ENCODE data around the gene DYRK1B. TPM values are rescaled to one million over a fixed set of nuclear protein-coding genes. Genes with fewer than 3 reads are reported as not detected.
A peak's percentile ranks its signal among the peaks of the same experiment; 100 is the strongest.

Gene DYRK1B
- polyA plus RNA-seq, 1 donor (not counting 4 experiments of a cell fraction or from before 2014, with no cell fraction given), result 4.6 TPM

DNA sequence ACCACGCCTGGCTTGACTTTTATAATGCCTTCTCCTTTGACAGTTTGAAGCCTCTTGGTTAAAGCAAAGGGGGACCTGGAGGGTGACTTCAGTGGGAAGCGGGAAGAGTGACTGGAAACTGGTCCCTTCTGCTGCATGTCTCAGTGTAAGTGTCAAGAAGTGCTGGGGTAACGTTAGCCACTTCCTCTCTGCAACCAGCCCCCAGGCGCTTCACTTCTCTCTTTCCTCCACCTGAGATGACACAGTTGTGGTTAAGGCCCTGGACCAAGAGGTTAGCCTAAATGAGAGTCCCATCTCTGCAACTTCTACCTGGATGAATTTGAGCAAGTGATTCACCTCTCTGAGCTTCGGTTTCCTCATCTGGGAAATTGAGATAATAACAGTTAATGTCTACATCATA is 39.0 kb downstream of the DYRK1B start:
- H3K27ac ChIP-seq (ENCODE audit: control insufficient read depth, insufficient read depth, low read length), result no peak overlapping the region
- no peaks in the 10 kb centered on the region for H3K4me1 ChIP-seq (ENCODE audit: control insufficient read depth, extremely low read depth, insufficient read depth, low read length)
- no peaks in the 10 kb centered on the region for H3K9me3 ChIP-seq (ENCODE audit: control insufficient read depth, low read depth, low read length)
- no peaks in the 10 kb centered on the region for H3K79me2 ChIP-seq (ENCODE audit: control insufficient read depth, insufficient read depth, low read length)
- no peak overlapping the region for H3K4me3 ChIP-seq (ENCODE audit: control insufficient read depth in 2 of 3, extremely low read depth in 1 of 3, insufficient read depth in 2 of 3, low read depth in 1 of 3, low read length in 3 of 3)
- FAIRE-seq (no peak), DNase-seq (ENCODE audit: low read depth, low spot score) (no peak)
- H3K27me3 ChIP-seq (ENCODE audit: control insufficient read depth, extremely low read depth, insufficient read depth, low read length), result peaks cover 4% of the 10 kb centered on the region
- no peak overlapping the region for H3K4me2 ChIP-seq (ENCODE audit: control insufficient read depth, extremely low read depth, insufficient read depth, low read depth, low read length)
- no peaks in the 10 kb centered on the region for H4K20me1 ChIP-seq (ENCODE audit: control insufficient read depth, extremely low read depth, insufficient read depth, low read length)
- no peaks in the 10 kb centered on the region for H3K9me1 ChIP-seq (ENCODE audit: control insufficient read depth, extremely low read depth, insufficient read depth, low read length)
- H3K9ac ChIP-seq (ENCODE audit: control insufficient read depth, extremely low read depth, insufficient read depth, low read length), result no peak overlapping the region
- H3K36me3 ChIP-seq (ENCODE audit: control insufficient read depth in 2 of 2, extremely low read depth in 1 of 2, insufficient read depth in 2 of 2, low read length in 2 of 2), result no peaks in the 10 kb centered on the region
- TF ChIP-seq, protein P1, sequence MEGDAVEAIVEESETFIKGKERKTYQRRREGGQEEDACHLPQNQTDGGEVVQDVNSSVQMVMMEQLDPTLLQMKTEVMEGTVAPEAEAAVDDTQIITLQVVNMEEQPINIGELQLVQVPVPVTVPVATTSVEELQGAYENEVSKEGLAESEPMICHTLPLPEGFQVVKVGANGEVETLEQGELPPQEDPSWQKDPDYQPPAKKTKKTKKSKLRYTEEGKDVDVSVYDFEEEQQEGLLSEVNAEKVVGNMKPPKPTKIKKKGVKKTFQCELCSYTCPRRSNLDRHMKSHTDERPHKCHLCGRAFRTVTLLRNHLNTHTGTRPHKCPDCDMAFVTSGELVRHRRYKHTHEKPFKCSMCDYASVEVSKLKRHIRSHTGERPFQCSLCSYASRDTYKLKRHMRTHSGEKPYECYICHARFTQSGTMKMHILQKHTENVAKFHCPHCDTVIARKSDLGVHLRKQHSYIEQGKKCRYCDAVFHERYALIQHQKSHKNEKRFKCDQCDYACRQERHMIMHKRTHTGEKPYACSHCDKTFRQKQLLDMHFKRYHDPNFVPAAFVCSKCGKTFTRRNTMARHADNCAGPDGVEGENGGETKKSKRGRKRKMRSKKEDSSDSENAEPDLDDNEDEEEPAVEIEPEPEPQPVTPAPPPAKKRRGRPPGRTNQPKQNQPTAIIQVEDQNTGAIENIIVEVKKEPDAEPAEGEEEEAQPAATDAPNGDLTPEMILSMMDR (optimal IDR thresholded peaks at IDR 0.05 in 1 of 3, IDR thresholded peaks at IDR 0.05 in 1 of 3, conservative IDR thresholded peaks at IDR 0.05 in 1 of 3; ENCODE audit: extremely low read depth in 1 of 3, insufficient read depth in 2 of 3, low read length in 3 of 3), result no peak
- TF ChIP-seq EZH2 (IDR thresholded peaks at IDR 0.05; ENCODE audit: low read length), result no peak
- dilution Hi-C loops (cut with MboI; ENCODE audit: extremely low pct_ligation_motif_present, low sequenced_read_pairs), result no loop called here
- no peak overlapping the region for H2AFZ ChIP-seq (ENCODE audit: control insufficient read depth, low read length)

DNA sequence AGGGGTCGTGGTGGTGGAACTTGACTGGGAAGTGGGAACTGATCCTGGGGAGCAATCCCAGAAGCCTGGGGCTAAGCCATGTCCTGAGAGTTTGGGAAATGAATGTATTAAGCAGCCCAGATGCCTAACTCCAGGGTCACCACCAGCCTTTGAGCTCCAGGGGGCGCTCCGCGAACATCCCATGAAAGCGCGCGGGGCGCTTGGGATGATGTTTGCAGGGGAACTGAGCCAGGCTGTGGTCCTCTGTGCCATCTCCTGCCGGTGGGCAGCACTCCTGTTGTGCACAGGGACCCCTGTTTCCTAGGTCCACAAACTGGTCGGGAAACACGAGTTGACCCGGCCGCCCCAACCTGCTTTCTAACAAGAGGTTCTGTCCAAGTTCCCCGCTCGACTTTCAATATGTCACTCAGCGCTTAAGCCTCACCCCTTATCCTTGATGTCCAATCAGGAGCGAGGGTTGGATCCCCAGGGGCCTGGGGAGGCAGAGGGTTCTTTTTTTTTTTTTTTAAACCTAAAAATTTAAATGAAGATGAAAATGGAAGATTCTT is 40.9 kb downstream of the DYRK1B start:
- dilution Hi-C loops (cut with MboI; ENCODE audit: extremely low pct_ligation_motif_present, low sequenced_read_pairs), result no loop called here
- Histone ChIP-seq H3K27me3 (ENCODE audit: control insufficient read depth, extremely low read depth, insufficient read depth, low read length) (peaks cover 4% of the 10 kb centered on the region), H3K79me2 (ENCODE audit: control insufficient read depth, insufficient read depth, low read length) (no peaks in the 10 kb centered on the region), H3K9ac (ENCODE audit: control insufficient read depth, extremely low read depth, insufficient read depth, low read length) (no peak overlapping the region), H3K9me3 (ENCODE audit: control insufficient read depth, low read depth, low read length) (no peaks in the 10 kb centered on the region), H3K4me2 (ENCODE audit: control insufficient read depth, extremely low read depth, insufficient read depth, low read depth, low read length) (peak overlapping the region; percentile 75), H3K36me3 (ENCODE audit: control insufficient read depth in 2 of 2, extremely low read depth in 1 of 2, insufficient read depth in 2 of 2, low read length in 2 of 2) (no peaks in the 10 kb centered on the region), H2AFZ (ENCODE audit: control insufficient read depth, low read length) (peak overlapping the region; percentile 90), H3K9me1 (ENCODE audit: control insufficient read depth, extremely low read depth, insufficient read depth, low read length) (no peaks in the 10 kb centered on the region), H3K4me1 (ENCODE audit: control insufficient read depth, extremely low read depth, insufficient read depth, low read length) (no peaks in the 10 kb centered on the region), H3K27ac (ENCODE audit: control insufficient read depth, insufficient read depth, low read length) (no peak overlapping the region), H3K4me3 (ENCODE audit: control insufficient read depth in 2 of 3, extremely low read depth in 1 of 3, insufficient read depth in 2 of 3, low read depth in 1 of 3, low read length in 3 of 3) (peak overlapping the region; percentile 18 to 61 (median 45)), H4K20me1 (ENCODE audit: control insufficient read depth, extremely low read depth, insufficient read depth, low read length) (no peaks in the 10 kb centered on the region)
- TF ChIP-seq EZH2 (IDR thresholded peaks at IDR 0.05; ENCODE audit: low read length), result no peak
- TF ChIP-seq, protein P1 (optimal IDR thresholded peaks at IDR 0.05 in 1 of 3, IDR thresholded peaks at IDR 0.05 in 1 of 3, conservative IDR thresholded peaks at IDR 0.05 in 1 of 3; ENCODE audit: extremely low read depth in 1 of 3, insufficient read depth in 2 of 3, low read length in 3 of 3), result peak; percentile 82 to 96 (median 96)
- DNase-seq (ENCODE audit: low read depth, low spot score) (no peak), FAIRE-seq (peak; percentile 57)

All from keratinocyte (primary cell).